ENCODE results near the gene TMEM117.

The TMEM117 gene

GRCh38 chr12:44296624-44297197 is 460.8 kb downstream of the TMEM117 start:
- Histone ChIP-seq H3K27ac (ENCODE audit: low read depth, low read length) (no peak overlapping the region), H3K4me1 (ENCODE audit: control insufficient read depth, low read length) (peaks cover 14% of the 10 kb centered on the region), H3K9me3 (ENCODE audit: control insufficient read depth, insufficient read depth, low read length) (no peaks in the 10 kb centered on the region), H3K9me2 (replicated peaks; ENCODE audit: control insufficient read depth, low read length) (no peaks in the 10 kb centered on the region), H3F3A (ENCODE audit: control insufficient read depth, insufficient read depth) (no peaks in the 10 kb centered on the region), H3K27me3 (ENCODE audit: control insufficient read depth, low read length) (no peaks in the 10 kb centered on the region), H4K20me1 (ENCODE audit: control insufficient read depth, insufficient read depth, low read depth, low read length) (no peaks in the 10 kb centered on the region), H3K4me3 (ENCODE audit: low read length) (no peak overlapping the region), H3K36me3 (ENCODE audit: control insufficient read depth, low read length) (no peaks in the 10 kb centered on the region), H3K79me2 (ENCODE audit: control insufficient read depth, low read length) (no peaks in the 10 kb centered on the region), H3K4me2 (ENCODE audit: low read length) (no peak overlapping the region)
- no peak for TF ChIP-seq EZH2phosphoT487 (IDR thresholded peaks at IDR 0.05; ENCODE audit: borderline replicate concordance, low read length)
- TF ChIP-seq CTCF (IDR thresholded peaks at IDR 0.05; ENCODE audit: low read depth, low read length, poor library complexity, severe bottlenecking) = no peak

GRCh38 chr12:44299524-44299923 is 463.6 kb downstream of the TMEM117 start:
- Histone ChIP-seq H3K4me2 (ENCODE audit: low read length) (no peak overlapping the region), H3K4me1 (ENCODE audit: control insufficient read depth, low read length) (peaks cover 10% of the 10 kb centered on the region), H3K4me3 (ENCODE audit: low read length) (no peak overlapping the region), H3K79me2 (ENCODE audit: control insufficient read depth, low read length) (no peaks in the 10 kb centered on the region), H3K27me3 (ENCODE audit: control insufficient read depth, low read length) (no peaks in the 10 kb centered on the region), H4K20me1 (ENCODE audit: control insufficient read depth, insufficient read depth, low read depth, low read length) (no peaks in the 10 kb centered on the region), H3K36me3 (ENCODE audit: control insufficient read depth, low read length) (no peaks in the 10 kb centered on the region), H3K9me3 (ENCODE audit: control insufficient read depth, insufficient read depth, low read length) (no peaks in the 10 kb centered on the region; the same call in 1 of the 2 replicates), H3F3A (ENCODE audit: control insufficient read depth, insufficient read depth) (no peaks in the 10 kb centered on the region), H3K9me2 (replicated peaks; ENCODE audit: control insufficient read depth, low read length) (no peaks in the 10 kb centered on the region), H3K27ac (ENCODE audit: low read depth, low read length) (no peak overlapping the region)
- TF ChIP-seq EZH2phosphoT487 (IDR thresholded peaks at IDR 0.05; ENCODE audit: borderline replicate concordance, low read length) = no peak

GRCh38 chr12:44307506-44308168 is 471.8 kb downstream of the TMEM117 start:
- Histone ChIP-seq H3K4me1 (ENCODE audit: control insufficient read depth, low read length) (no peaks in the 10 kb centered on the region), H3F3A (ENCODE audit: control insufficient read depth, insufficient read depth) (no peaks in the 10 kb centered on the region), H3K9me3 (ENCODE audit: control insufficient read depth, insufficient read depth, low read length) (no peaks in the 10 kb centered on the region; the same call in 1 of the 2 replicates), H3K27me3 (ENCODE audit: control insufficient read depth, low read length) (no peaks in the 10 kb centered on the region), H3K79me2 (ENCODE audit: control insufficient read depth, low read length) (no peaks in the 10 kb centered on the region), H3K4me2 (ENCODE audit: low read length) (no peak overlapping the region), H3K36me3 (ENCODE audit: control insufficient read depth, low read length) (no peaks in the 10 kb centered on the region), H3K4me3 (ENCODE audit: low read length) (no peak overlapping the region), H4K20me1 (ENCODE audit: control insufficient read depth, insufficient read depth, low read depth, low read length) (no peaks in the 10 kb centered on the region), H3K9me2 (replicated peaks; ENCODE audit: control insufficient read depth, low read length) (no peaks in the 10 kb centered on the region), H3K27ac (ENCODE audit: low read depth, low read length) (no peak overlapping the region)
- no peak for TF ChIP-seq EZH2phosphoT487 (IDR thresholded peaks at IDR 0.05; ENCODE audit: borderline replicate concordance, low read length)
- TF ChIP-seq CTCF (IDR thresholded peaks at IDR 0.05; ENCODE audit: low read depth, low read length, poor library complexity, severe bottlenecking) = no peak

- Histone ChIP-seq H3F3A (ENCODE audit: control insufficient read depth, insufficient read depth) (no peaks in the 10 kb centered on the region), H3K4me1 (ENCODE audit: control insufficient read depth, low read length) (no peaks in the 10 kb centered on the region), H3K9me3 (ENCODE audit: control insufficient read depth, insufficient read depth, low read length) (no peaks in the 10 kb centered on the region), H3K27me3 (ENCODE audit: control insufficient read depth, low read length) (no peaks in the 10 kb centered on the region), H3K4me3 (ENCODE audit: low read length) (no peak overlapping the region), H4K20me1 (ENCODE audit: control insufficient read depth, insufficient read depth, low read depth, low read length) (no peaks in the 10 kb centered on the region), H3K79me2 (ENCODE audit: control insufficient read depth, low read length) (no peaks in the 10 kb centered on the region), H3K4me2 (ENCODE audit: low read length) (no peak overlapping the region), H3K9me2 (replicated peaks; ENCODE audit: control insufficient read depth, low read length) (no peaks in the 10 kb centered on the region), H3K36me3 (ENCODE audit: control insufficient read depth, low read length) (no peaks in the 10 kb centered on the region), H3K27ac (ENCODE audit: low read depth, low read length) (no peak overlapping the region)
- TF ChIP-seq CTCF (IDR thresholded peaks at IDR 0.05; ENCODE audit: low read depth, low read length, poor library complexity, severe bottlenecking) (no peak), EZH2phosphoT487 (IDR thresholded peaks at IDR 0.05; ENCODE audit: borderline replicate concordance, low read length) (no peak)
Measured at GRCh38 chr12:44313188-44313587, 477.3 kb downstream of the TMEM117 start.
